OCI-M2 (cell line): ENCODE results near the gene FAM171A2.

ENCODE experiments used
- DNase-seq: peaks from one replicate; lab custom pipeline; 2025; ENCODE audit not compliant: unreplicated experiment; lab: John Stamatoyannopoulos, UW

Gene FAM171A2

GRCh38 chr17:44361292-44362260 is 2.1 kb downstream of the FAM171A2 start:
- DNase-seq: no peak

DNA sequence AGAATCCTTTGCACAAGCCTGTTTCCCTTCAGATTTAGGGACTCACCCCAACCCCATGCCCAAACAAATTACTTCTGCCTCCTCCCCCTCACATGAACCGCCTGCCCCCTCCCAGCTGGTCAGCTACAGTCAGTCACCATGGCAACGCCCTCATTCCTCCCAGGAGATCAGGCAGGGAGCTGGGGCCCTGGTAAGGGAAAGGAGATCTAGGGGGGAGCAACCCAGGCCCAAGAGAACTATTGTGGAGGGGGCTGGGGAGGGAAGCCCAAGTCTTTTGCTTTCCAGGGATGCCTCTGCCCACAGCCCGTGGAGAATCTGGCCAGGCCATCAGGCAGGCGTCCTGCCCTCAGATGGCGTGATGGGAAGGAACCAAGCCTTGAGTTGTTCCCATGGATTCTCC is 2.8 kb downstream of the FAM171A2 start:
- no peak for DNase-seq

GRCh38 chr17:44360144-44360533 is 3.5 kb downstream of the FAM171A2 start:
- DNase-seq: no peak

DNA sequence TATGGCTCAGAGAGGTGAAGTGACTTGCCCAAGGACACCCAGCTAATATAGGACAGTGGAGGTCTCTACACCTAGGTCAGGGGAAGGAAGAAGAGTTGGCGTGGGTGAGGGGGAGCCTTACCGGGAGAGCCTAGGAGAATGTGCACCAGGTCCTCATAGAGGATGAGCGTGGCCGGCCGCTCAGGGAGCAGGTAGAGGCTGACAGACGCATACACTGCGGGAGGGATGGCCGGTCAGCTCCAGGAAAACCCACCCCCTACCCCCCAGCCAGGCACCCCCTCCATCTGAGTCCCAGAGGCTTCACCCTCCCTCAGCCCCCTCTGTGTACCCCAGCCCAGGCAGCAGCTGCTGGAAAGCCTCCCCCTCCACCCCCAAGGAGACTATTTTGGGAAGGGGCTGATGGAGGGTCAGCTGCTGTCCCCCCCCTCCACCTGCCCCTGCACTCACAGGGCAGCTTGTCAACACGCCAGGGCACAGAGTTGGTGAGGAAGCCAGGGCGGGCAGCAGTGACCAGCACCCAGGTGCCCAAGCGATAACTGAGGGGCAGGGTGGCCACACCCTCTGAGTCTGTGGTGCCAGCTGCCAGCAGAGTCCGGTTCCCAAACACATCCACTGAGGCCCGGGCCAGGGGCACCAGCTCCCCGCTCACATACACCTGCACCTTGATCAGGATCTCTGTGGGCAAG is 4.1 kb downstream of the FAM171A2 start:
- DNase-seq: no peak

DNA sequence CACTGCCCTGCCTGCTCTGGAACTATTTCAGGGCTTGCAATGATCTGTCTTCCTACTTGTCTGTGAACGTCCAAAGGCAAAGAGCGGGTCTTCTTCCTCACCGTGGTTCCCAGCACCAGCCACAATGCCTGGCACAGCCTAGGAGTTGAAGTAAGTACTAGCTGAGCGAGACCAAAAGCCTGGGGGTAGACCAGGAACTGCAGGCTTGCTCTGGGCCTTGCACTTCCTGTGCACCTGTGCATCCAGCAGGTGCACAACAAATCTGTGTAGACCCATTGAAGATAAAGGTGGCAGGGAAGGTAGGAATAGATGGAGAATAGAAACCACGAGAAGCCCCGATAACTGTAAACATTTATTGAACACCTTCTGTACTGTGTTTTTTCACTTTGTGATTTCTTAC is 4.6 kb downstream of the FAM171A2 start:
- no peak for DNase-seq

DNA sequence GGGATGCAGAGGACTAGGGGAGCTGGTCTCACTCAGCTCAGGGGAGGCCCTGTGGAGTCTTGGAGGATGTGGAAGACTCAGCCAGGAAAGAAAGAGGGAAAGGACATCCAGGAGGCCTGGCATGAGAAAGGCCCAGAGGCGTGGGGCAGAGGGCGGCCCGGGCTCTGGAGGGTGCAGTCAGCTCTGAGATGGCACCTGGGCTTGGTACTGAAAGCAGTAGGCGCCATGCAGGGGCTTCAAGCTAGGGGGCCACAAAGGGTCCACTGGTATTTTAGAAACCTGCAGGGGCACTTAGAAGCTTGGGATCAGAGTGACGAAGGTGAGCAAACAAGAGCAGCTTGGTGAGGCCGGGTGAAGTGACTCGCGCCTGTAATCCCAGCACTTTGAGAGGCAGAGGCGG is 5.6 kb downstream of the FAM171A2 start:
- no peak for DNase-seq

GRCh38 chr17:44356241-44356640 is 7.4 kb downstream of the FAM171A2 start:
- DNase-seq: no peak

DNA sequence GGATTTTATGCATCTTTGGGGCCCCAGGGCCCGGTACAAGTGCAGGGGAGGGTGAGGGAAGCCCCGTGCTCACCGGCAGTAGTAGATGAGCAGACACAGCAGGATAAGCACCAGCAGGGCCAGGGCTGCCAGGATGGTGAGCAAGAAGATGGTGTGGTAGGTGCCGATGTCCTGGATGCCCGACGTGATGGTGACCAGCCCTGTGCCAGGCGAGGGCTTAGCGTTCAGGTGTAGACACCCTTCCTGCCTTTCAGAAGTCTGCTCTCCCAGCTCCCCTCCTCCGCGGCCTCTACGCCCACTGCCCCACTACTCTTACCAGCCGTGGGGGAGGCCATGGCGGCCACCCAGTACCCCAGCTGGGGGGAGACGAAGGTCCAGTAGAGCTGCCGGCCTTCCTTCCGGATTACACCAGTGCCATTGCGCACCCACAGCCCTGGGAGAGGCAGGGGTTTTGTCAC is 8.0 kb downstream of the FAM171A2 start:
- DNase-seq: no peak

DNA sequence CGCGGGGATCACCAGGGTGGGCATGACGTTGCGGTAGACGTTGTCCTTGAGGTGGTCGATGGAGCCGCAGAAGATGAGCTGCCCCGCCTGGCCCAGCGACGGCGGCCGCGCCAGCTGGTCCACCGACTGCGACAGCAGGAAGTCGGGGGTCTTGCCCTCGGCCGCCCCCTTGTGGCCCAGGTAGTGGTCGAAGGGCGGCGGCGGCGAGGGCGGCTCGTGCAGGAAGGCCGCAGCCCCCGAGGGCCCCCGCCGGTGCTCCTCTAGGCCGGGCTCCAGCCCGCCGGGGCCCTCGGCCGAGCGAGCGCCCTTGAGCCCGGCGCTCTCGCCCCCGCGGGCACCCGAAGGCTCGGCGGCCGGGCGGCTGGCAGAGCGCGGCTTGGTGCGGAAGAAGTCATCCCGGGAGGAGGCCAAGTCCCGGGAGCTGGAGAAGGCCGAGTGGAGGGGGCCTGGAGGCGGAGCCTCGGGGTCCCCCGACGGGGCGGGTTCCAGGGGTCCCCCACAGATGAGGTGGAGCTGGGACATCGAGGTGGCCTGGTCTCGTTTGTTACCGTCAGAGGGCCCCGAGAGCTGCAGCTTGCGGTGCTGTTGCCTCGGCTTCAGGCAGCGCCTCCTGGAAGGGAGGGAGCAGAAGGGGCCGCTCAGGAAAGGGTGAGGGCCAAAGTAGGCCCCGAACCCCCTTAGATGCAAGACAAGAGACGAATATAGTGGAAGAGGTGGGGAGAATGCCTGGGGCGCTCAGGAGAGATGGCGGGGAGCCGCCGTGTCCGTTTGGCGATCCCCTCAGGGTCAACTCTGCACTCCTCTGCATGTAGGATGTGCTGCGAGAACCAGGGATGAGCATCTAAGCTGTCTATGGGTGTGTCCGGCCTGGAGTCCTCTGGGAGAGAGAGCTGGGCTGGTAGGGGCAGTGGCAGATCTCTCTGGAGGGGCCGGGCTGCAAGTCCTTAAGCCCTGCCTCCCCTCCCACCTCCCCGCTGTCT is 8.8 kb downstream of the FAM171A2 start:
- no peak for DNase-seq

DNA sequence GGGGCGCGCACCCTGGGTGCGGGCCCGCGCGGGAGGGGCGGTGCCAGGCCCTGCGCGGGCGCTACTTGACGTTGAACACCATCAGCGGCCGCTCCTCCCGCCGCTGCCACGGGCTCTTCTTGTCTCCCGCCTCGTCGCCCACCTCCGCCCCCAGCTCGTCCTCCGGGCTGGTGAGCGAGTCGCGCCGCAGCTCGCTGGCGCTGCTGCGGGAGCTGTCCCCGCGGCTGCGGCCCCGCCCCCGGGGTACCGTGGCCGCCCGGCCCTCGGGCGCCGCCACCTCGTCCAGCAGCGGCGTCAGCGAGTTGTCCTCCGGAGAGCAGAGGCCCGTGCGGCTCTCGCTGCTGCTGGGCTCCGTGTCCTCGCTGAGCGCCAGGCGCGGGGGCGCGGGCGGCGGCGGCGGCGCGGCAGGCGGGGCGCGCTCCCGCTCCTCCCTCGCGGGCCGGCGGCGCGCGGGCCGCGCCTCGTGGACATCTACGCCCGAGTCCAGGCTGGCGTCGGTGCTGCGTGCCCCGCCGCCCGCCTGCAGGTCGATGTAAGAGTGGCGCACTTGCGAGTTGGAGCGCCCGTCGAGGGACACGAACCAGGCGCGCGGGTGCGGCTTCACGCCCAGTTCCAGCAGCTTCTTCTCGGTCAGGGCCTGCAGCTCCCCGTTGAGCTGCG is 9.9 kb downstream of the FAM171A2 start:
- DNase-seq: no peak

DNA sequence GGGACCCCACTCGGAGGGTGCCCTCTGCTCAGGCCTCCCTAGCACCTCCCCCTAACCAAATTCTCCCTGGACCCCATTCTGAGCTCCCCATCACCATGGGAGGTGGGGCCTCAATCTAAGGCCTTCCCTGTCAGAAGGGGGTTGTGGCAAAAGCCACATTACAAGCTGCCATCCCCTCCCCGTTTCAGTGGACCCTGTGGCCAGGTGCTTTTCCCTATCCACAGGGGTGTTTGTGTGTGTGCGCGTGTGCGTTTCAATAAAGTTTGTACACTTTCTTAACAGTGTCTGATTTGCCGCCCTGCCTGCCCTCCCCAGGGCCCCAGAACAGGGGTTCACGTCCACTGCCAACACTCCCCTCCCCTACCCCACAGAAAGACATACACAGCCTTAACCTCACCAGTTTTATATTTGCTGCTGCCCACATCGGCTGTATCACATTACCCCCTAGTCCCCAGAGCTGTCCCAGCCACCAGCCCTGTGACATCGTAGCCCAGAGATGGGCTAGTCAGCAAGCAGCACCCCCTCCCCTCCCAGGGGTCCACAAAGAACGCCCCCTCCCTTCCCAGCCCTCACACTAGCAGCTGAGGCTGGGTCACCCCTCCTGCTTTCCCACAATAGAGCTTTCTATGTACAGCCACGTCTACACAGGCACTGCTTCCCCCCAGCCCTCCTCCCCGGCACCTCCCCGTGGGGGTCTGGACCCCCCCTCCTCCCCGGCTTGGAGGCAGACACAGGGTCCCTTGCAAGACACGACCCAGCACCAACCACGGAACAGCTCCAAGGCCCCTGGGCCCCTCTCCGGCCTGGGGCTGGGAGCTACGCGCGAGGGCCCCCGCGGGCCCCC is 10.6 kb downstream of the FAM171A2 start:
- DNase-seq: no peak

DNA sequence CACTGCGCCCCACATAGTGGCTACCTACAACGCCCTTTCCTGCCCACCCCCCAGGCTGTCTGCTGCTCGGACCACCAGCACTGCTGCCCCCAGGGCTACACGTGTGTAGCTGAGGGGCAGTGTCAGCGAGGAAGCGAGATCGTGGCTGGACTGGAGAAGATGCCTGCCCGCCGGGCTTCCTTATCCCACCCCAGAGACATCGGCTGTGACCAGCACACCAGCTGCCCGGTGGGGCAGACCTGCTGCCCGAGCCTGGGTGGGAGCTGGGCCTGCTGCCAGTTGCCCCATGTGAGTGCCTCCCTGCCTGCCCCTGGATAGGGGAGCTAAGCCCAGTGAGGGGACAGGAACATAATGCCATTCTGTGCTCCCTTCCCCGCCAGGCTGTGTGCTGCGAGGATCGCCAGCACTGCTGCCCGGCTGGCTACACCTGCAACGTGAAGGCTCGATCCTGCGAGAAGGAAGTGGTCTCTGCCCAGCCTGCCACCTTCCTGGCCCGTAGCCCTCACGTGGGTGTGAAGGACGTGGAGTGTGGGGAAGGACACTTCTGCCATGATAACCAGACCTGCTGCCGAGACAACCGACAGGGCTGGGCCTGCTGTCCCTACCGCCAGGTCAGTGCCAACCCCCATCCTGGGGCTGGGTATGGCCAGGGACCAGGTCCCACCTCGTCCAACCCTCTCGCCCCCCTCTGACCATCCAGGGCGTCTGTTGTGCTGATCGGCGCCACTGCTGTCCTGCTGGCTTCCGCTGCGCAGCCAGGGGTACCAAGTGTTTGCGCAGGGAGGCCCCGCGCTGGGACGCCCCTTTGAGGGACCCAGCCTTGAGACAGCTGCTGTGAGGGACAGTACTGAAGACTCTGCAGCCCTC is 11.5 kb downstream of the FAM171A2 start:
- DNase-seq: no peak

GRCh38 chr17:44351464-44351863 is 12.2 kb downstream of the FAM171A2 start:
- DNase-seq: no peak

DNA sequence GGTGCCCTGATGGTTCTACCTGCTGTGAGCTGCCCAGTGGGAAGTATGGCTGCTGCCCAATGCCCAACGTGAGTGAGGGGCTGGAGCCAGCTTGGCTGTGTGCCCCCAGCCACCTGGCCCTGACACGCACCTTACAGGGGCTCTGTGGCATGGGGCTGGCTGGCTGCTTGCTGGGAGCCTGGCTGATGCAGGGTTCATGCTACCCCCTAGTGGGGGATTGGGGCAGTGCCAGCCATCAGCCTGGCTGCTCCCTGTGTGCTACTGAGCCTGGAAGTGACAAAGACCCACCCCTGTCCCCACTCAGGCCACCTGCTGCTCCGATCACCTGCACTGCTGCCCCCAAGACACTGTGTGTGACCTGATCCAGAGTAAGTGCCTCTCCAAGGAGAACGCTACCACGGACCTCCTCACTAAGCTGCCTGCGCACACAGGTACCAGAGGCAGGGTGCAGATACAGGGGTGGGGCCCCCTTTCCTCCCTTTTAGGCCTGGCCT is 12.9 kb downstream of the FAM171A2 start:
- DNase-seq: no peak

GRCh38 chr17:44349553-44350070 is 14.0 kb downstream of the FAM171A2 start:
- no peak for DNase-seq

DNA sequence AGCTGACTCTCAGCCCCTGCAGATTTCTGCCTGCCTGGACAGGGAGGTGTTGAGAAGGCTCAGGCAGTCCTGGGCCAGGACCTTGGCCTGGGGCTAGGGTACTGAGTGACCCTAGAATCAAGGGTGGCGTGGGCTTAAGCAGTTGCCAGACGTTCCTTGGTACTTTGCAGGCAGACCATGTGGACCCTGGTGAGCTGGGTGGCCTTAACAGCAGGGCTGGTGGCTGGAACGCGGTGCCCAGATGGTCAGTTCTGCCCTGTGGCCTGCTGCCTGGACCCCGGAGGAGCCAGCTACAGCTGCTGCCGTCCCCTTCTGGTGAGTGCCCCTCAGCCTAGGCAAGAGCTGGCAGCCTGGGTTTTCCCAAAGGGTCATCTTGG is 14.7 kb downstream of the FAM171A2 start:
- DNase-seq: no peak

DNA sequence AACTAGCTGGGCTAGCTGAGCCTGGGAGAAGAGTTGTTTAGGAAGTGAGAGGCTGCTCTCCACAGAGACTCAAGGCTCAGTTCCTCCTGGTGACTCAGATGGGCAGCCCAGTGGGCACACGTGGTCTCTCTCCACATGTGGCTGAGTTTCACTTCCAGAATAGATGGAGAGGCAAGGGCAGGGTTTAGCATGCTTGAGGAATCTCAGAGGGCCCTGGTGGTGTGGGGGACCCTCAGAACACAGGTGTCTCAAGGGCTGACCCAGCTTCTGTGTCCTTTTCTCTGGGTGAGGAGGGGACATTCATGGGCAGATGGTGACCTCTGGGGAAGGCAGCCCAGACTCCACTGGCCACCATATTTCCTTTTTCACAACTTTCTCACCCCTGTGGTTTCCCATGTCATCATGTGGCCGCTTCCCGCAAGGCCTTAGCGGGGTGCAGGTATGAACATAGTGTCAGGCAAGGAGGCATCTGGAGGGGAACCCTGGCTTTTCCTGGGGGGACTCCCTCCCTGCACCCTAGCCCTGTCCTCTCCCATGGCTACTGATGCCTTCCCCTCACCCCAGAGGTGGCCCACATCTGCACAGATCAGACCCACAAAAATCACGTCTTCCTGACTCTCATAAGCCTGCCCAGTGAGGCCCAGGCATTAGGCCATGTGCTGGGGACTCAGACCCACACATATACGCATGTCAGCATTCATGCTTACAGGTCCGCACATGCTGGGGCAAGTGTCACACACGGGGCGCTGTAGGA is 15.2 kb downstream of the FAM171A2 start:
- no peak for DNase-seq
